Measurements from ENCODE around the gene TRIM47. TPM values are rescaled to one million over a fixed set of nuclear protein-coding genes. Genes with fewer than 3 reads are reported as not detected.

The TRIM47 gene
- total RNA-seq, 1 experiment from 2014 or later: 25.7 TPM

GRCh38 chr17:75842411-75842810 is 36.0 kb downstream of the TRIM47 start:
- intact Hi-C loops (cut with micrococcal nuclease): no loop called here
- H3K27me3 Mint-ChIP-seq (ENCODE audit: insufficient read depth, unreplicated experiment): no peaks in the 10 kb centered on the region
- H3K4me1 Mint-ChIP-seq (ENCODE audit: insufficient read depth, unreplicated experiment): peaks cover 14% of the 10 kb centered on the region
- ChIA-PET POLR2A (interaction anchor here (1.2 kb wide), 1 partner anchor 66 kb away, joined by 3 read pairs; no protein-coding TSS in a partner anchor), CTCF (no interaction called here)
- DNase-seq (ENCODE audit: unreplicated experiment): no peak
- no peak for TF ChIP-seq CTCF (IDR thresholded peaks at IDR 0.05; ENCODE audit: unreplicated experiment)
- H3K36me3 Mint-ChIP-seq (ENCODE audit: insufficient read depth, unreplicated experiment): peaks cover 19% of the 10 kb centered on the region
- no peak overlapping the region for H3K27ac Mint-ChIP-seq (ENCODE audit: low read depth, unreplicated experiment)
- BruUV-seq (replicated peaks): no TSS peak
- no peaks in the 10 kb centered on the region for H3K9me3 Mint-ChIP-seq (ENCODE audit: unreplicated experiment)
- H3K4me3 Mint-ChIP-seq (ENCODE audit: unreplicated experiment): no peak overlapping the region

- no peaks in the 10 kb centered on the region for H3K27me3 Mint-ChIP-seq (ENCODE audit: insufficient read depth, unreplicated experiment)
- CTCF ChIA-PET: no interaction called here
- intact Hi-C loops (cut with micrococcal nuclease): no loop called here
- DNase-seq (ENCODE audit: unreplicated experiment): no peak
- no TSS peak for BruUV-seq (replicated peaks)
- POLR2A ChIA-PET: interaction anchor here (0.6 to 0.7 kb wide), 2 partner anchors 169 to 263 kb away, joined by 3 read pairs; partner anchors contain the start of gene EXOC7
- no peak overlapping the region for H3K4me3 Mint-ChIP-seq (ENCODE audit: unreplicated experiment)
- H3K9me3 Mint-ChIP-seq (ENCODE audit: unreplicated experiment): no peaks in the 10 kb centered on the region
- no peak overlapping the region for H3K27ac Mint-ChIP-seq (ENCODE audit: low read depth, unreplicated experiment)
- H3K36me3 Mint-ChIP-seq (ENCODE audit: insufficient read depth, unreplicated experiment): peaks cover 6% of the 10 kb centered on the region
- TF ChIP-seq CTCF (IDR thresholded peaks at IDR 0.05; ENCODE audit: unreplicated experiment): no peak
- peaks cover 8% of the 10 kb centered on the region for H3K4me1 Mint-ChIP-seq (ENCODE audit: insufficient read depth, unreplicated experiment)
Measured at GRCh38 chr17:75840799-75841164, 37.6 kb downstream of the TRIM47 start.

- H3K36me3 Mint-ChIP-seq (ENCODE audit: insufficient read depth, unreplicated experiment): peaks cover under 1% of the 10 kb centered on the region
- H3K4me3 Mint-ChIP-seq (ENCODE audit: unreplicated experiment): no peak overlapping the region
- no peak for TF ChIP-seq CTCF (IDR thresholded peaks at IDR 0.05; ENCODE audit: unreplicated experiment)
- no peak for DNase-seq (ENCODE audit: unreplicated experiment)
- no peaks in the 10 kb centered on the region for H3K27me3 Mint-ChIP-seq (ENCODE audit: insufficient read depth, unreplicated experiment)
- intact Hi-C loops (cut with micrococcal nuclease): no loop called here
- no TSS peak for BruUV-seq (replicated peaks)
- no peaks in the 10 kb centered on the region for H3K9me3 Mint-ChIP-seq (ENCODE audit: unreplicated experiment)
- ChIA-PET POLR2A (interaction anchor here (0.6 to 0.7 kb wide), 2 partner anchors 168 to 263 kb away, joined by 3 read pairs; partner anchors contain the start of gene EXOC7), CTCF (interaction anchor here (0.6 kb wide), 1 partner anchor 166 kb away, joined by 3 read pairs; no protein-coding TSS in a partner anchor)
- H3K27ac Mint-ChIP-seq (ENCODE audit: low read depth, unreplicated experiment): no peak overlapping the region
- peaks cover 2% of the 10 kb centered on the region for H3K4me1 Mint-ChIP-seq (ENCODE audit: insufficient read depth, unreplicated experiment)
Measured at GRCh38 chr17:75839942-75840798, 38.2 kb downstream of the TRIM47 start.

- TF ChIP-seq CTCF (IDR thresholded peaks at IDR 0.05; ENCODE audit: unreplicated experiment): no peak
- DNase-seq (ENCODE audit: unreplicated experiment): no peak
- no peak overlapping the region for H3K4me3 Mint-ChIP-seq (ENCODE audit: unreplicated experiment)
- ChIA-PET CTCF (no interaction called here), POLR2A (interaction anchor here (0.7 to 1.1 kb wide), 2 partner anchors 40 to 53 kb away, joined by 3 to 4 read pairs; partner anchors contain the start of gene TRIM47)
- intact Hi-C loops (cut with micrococcal nuclease): no loop called here
- no peaks in the 10 kb centered on the region for H3K4me1 Mint-ChIP-seq (ENCODE audit: insufficient read depth, unreplicated experiment)
- no peak overlapping the region for H3K27ac Mint-ChIP-seq (ENCODE audit: low read depth, unreplicated experiment)
- no peaks in the 10 kb centered on the region for H3K9me3 Mint-ChIP-seq (ENCODE audit: unreplicated experiment)
- H3K27me3 Mint-ChIP-seq (ENCODE audit: insufficient read depth, unreplicated experiment): no peaks in the 10 kb centered on the region
- no peaks in the 10 kb centered on the region for H3K36me3 Mint-ChIP-seq (ENCODE audit: insufficient read depth, unreplicated experiment)
- BruUV-seq (replicated peaks): no TSS peak
Measured at GRCh38 chr17:75838410-75838809, 40.0 kb downstream of the TRIM47 start.
